Endothelial cell of umbilical vein (primary cell): ENCODE measurements around the gene DHX34. TPM values are rescaled to one million over a fixed set of nuclear protein-coding genes. Genes with fewer than 3 reads are reported as not detected.

Experiments used
- BruUV-seq: library from RNA; stranded (reverse); fragments of 400-500 nt; replicated peaks from 2 replicates; lab custom pipeline; 2021; lab: Mats Ljungman, UMichigan
- CTCF ChIA-PET: fragments of 300-600, 350-600 bp; sonication (Branson Sonifier 250); formaldehyde crosslinking; loops from one replicate; lab custom pipeline; 2021; ENCODE audit warnings: antibody characterized with exemption, inconsistent platforms; lab: Charles Lee
- POLR2A ChIA-PET: fragments of 300-600, 350-600 bp; sonication (Branson Sonifier 250); formaldehyde crosslinking; loops from one replicate; lab custom pipeline; 2021; ENCODE audit warnings: antibody characterized with exemption, inconsistent platforms; lab: Charles Lee
- DNase-seq: peaks from one replicate; pipeline ENCODE4 v3.0.0-alpha.2; 2011; ENCODE audit warnings: low read depth, low spot score
- FAIRE-seq: peaks from 2 replicates; lab custom pipeline; 2011; peaks lifted over from hg19 to GRCh38; lab: Jason Lieb, UNC
- H2AFZ ChIP-seq: 2 replicates; pipeline ENCODE4 v1.6.0; 2012; ENCODE audit warnings: low read depth, low read length, control low read depth, inconsistent platforms
- H3K27ac ChIP-seq: 2 replicates; pipeline ENCODE4 v1.5.1; 2011; ENCODE audit warnings: low read depth, mild to moderate bottlenecking, control low read depth, low read length, moderate library complexity; ENCODE audit not compliant: insufficient read depth
- H3K27me3 ChIP-seq, 2 experiments: 2 replicates each; pipeline versions ENCODE4 v1.6.0 to v1.6.1; 2011; ENCODE audit warnings: low read length in 2 of 2, mixed read lengths in 1 of 2; ENCODE audit not compliant: control insufficient read depth in 2 of 2, insufficient read depth in 2 of 2
- H3K36me3 ChIP-seq, 2 experiments: 2 replicates in 1 of 2; 3 replicates in 1 of 2; pipeline ENCODE4 v1.5.1; 2011; ENCODE audit warnings: low read length in 2 of 2, mild to moderate bottlenecking in 1 of 2, moderate library complexity in 1 of 2; ENCODE audit not compliant: control insufficient read depth in 2 of 2, insufficient read depth in 2 of 2; ENCODE audit errors: extremely low read depth in 1 of 2
- H3K4me1 ChIP-seq: 3 replicates; pipeline ENCODE4 v1.5.1; 2011; ENCODE audit warnings: mild to moderate bottlenecking, low read length; ENCODE audit not compliant: control insufficient read depth, insufficient read depth; ENCODE audit errors: extremely low read depth
- H3K4me2 ChIP-seq: 2 replicates; pipeline ENCODE4 v1.6.1; 2011; ENCODE audit warnings: low read length, control low read depth, mixed read lengths; ENCODE audit not compliant: insufficient read depth
- H3K4me3 ChIP-seq, 3 experiments: fragments of 200-600 bp in 1 of 3; sonication (generic), shearing (Covaris generic) in 1 of 3; replicated peaks in 1 of 3; 2 replicates each; pipeline ENCODE4 v1.5.1; 2011 to 2016; ENCODE audit warnings: control low read depth in 3 of 3, low read length in 3 of 3, mild to moderate bottlenecking in 2 of 3, inconsistent platforms in 1 of 3, low read depth in 1 of 3, moderate library complexity in 1 of 3; ENCODE audit not compliant: insufficient read depth in 1 of 3
- H3K79me2 ChIP-seq: 2 replicates; pipeline ENCODE4 v1.6.0; 2012; ENCODE audit warnings: low read length, inconsistent platforms; ENCODE audit not compliant: control insufficient read depth, insufficient read depth
- H3K9ac ChIP-seq: replicated peaks from 2 replicates; pipeline ENCODE3; 2011; ENCODE audit warnings: low read length, control low read depth; ENCODE audit not compliant: insufficient read depth; ENCODE audit errors: extremely low read depth
- H3K9me1 ChIP-seq: replicated peaks from 3 replicates; pipeline ENCODE4 v1.6.0; 2011; ENCODE audit warnings: mild to moderate bottlenecking, low read length; ENCODE audit not compliant: control insufficient read depth, insufficient read depth; ENCODE audit errors: extremely low read depth
- H3K9me3 ChIP-seq: replicated peaks from 2 replicates; pipeline ENCODE4 v1.5.1; 2012; ENCODE audit warnings: low read length, inconsistent platforms; ENCODE audit not compliant: control insufficient read depth, insufficient read depth
- H4K20me1 ChIP-seq: replicated peaks from 2 replicates; pipeline ENCODE3; 2011; ENCODE audit warnings: mild to moderate bottlenecking, low read length; ENCODE audit not compliant: control insufficient read depth, insufficient read depth; ENCODE audit errors: extremely low read depth
- EZH2 ChIP-seq: IDR thresholded peaks from 2 replicates; pipeline ENCODE4 v1.6.1; 2012; ENCODE audit warnings: borderline replicate concordance, low read depth, mild to moderate bottlenecking, moderate library complexity, low read length, inconsistent platforms; ENCODE audit not compliant: severe bottlenecking
- FOS ChIP-seq: IDR thresholded peaks from 2 replicates; pipeline ENCODE4 v1.6.1; 2011; ENCODE audit warnings: mild to moderate bottlenecking, low read length, moderate library complexity, borderline replicate concordance; ENCODE audit not compliant: insufficient read depth
- GATA2 ChIP-seq: IDR thresholded peaks from 2 replicates; pipeline ENCODE4 v1.7.0; 2011; ENCODE audit warnings: low read depth, mild to moderate bottlenecking, moderate library complexity, mixed read lengths, low read length; ENCODE audit not compliant: insufficient read length, insufficient read depth
- JUN ChIP-seq: IDR thresholded peaks from 2 replicates; pipeline ENCODE4 v1.6.1; 2011; ENCODE audit warnings: borderline replicate concordance, low read depth; ENCODE audit not compliant: insufficient read length, insufficient read depth
- MYC ChIP-seq: IDR thresholded peaks from one replicate; pipeline ENCODE4 v1.6.1; 2011; ENCODE audit warnings: mild to moderate bottlenecking, low read depth, low read length
- POLR2A ChIP-seq: IDR thresholded peaks from 2 replicates; pipeline ENCODE4 v1.6.1; 2012; ENCODE audit warnings: low read depth, mild to moderate bottlenecking, control low read depth, low read length
- POLR2AphosphoS5 ChIP-seq: IDR thresholded peaks from 2 replicates; pipeline ENCODE4 v1.6.1; 2012; ENCODE audit warnings: low read depth, mild to moderate bottlenecking, control low read depth, low read length, moderate library complexity; ENCODE audit not compliant: insufficient read depth
- dilution Hi-C: fragments of 300-500 bp; cut with MboI; formaldehyde crosslinking; loops from one replicate; pipeline ENCODE4 v1.15.0; 2019; ENCODE audit warnings: low sequenced_read_pairs; ENCODE audit not compliant: extremely low pct_ligation_motif_present
- intact Hi-C: fragments of 100-400 bp; cut with micrococcal nuclease; formaldehyde crosslinking; loops from one replicate; pipeline ENCODE4 v1.10.0; 2022
- polyA plus RNA-seq, 4 experiments: library from polyadenylated mRNA; depleted of rRNA in 3 of 4; stranded (reverse) in 3 of 4; unstranded in 1 of 4; fragments of >200 nt; gene quantifications; 2 replicates each; pipeline versions ENCODE4 v1.2.1 to v1.2.3, GENCODE V29; 2011 to 2012; ENCODE audit warnings: missing spikeins in 1 of 4
- total RNA-seq: library from RNA; stranded (reverse); gene quantifications from 2 replicates; pipeline ENCODE4 v1.2.3, GENCODE V29; 2021
- TF ChIP-seq, protein P1 (sequence below): IDR thresholded peaks from 2 replicates; pipeline ENCODE4 v1.6.1; 2011; ENCODE audit not compliant: insufficient read depth, insufficient read length
- TF ChIP-seq, protein P2 (sequence below), 2 donors: IDR thresholded peaks; 1 replicate in 1 of 2; 2 replicates in 1 of 2; pipeline ENCODE4 v1.5.1; 2011; ENCODE audit warnings: low read length in 2 of 2, mild to moderate bottlenecking in 2 of 2, moderate library complexity in 2 of 2, control low read depth in 1 of 2, inconsistent platforms in 1 of 2, low read depth in 1 of 2; ENCODE audit not compliant: insufficient read depth in 1 of 2; ENCODE audit errors: extremely low read depth in 1 of 2

DHX34 gene
- total and polyA plus RNA-seq, 2 donors (not counting 3 experiments of a cell fraction or from before 2014, with no cell fraction given), result 12.8 to 20.7 TPM

DNA sequence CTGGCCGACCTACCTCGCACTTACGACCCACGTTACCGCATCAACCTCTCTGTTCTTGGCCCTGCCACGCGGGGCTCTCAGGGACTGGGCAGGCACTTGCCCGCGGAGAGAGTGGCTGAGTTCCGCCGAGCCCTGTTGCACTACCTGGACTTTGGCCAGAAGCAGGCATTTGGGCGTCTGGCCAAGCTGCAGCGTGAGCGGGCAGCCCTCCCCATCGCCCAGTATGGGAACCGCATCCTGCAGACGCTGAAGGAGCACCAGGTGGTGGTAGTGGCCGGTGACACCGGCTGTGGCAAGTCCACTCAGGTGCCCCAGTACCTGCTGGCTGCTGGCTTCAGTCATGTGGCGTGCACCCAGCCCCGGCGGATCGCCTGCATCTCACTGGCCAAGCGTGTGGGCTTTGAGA is 4.2 kb downstream of the DHX34 start:
- Histone ChIP-seq H3K4me2 (no peak overlapping the region), H3K4me1 (peaks cover 6% of the 10 kb centered on the region), H3K27ac (no peak overlapping the region), H3K9me1 (no peaks in the 10 kb centered on the region), H3K36me3 (peaks cover 7 to 24% of the 10 kb centered on the region in 2 experiments), H3K27me3 (no peaks in the 10 kb centered on the region), H3K4me3 (no peak overlapping the region), H4K20me1 (no peaks in the 10 kb centered on the region), H3K9me3 (no peaks in the 10 kb centered on the region), H3K9ac (no peak overlapping the region), H3K79me2 (peaks cover 28% of the 10 kb centered on the region), H2AFZ (no peak overlapping the region)
- FAIRE-seq (no peak), DNase-seq (no peak)
- intact Hi-C loops (no loop called here), dilution Hi-C loops (no loop called here)
- BruUV-seq, result no TSS peak
- ChIA-PET POLR2A (no interaction called here), CTCF (no interaction called here)
- TF ChIP-seq POLR2AphosphoS5, result no peak
- TF ChIP-seq JUN, result no peak
- no peak for TF ChIP-seq FOS
- no peak for TF ChIP-seq EZH2
- TF ChIP-seq GATA2, result no peak
- TF ChIP-seq, protein P1, sequence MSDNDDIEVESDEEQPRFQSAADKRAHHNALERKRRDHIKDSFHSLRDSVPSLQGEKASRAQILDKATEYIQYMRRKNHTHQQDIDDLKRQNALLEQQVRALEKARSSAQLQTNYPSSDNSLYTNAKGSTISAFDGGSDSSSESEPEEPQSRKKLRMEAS, result no peak
- TF ChIP-seq POLR2A, result no peak
- no peak for TF ChIP-seq MYC
- TF ChIP-seq, protein P2, sequence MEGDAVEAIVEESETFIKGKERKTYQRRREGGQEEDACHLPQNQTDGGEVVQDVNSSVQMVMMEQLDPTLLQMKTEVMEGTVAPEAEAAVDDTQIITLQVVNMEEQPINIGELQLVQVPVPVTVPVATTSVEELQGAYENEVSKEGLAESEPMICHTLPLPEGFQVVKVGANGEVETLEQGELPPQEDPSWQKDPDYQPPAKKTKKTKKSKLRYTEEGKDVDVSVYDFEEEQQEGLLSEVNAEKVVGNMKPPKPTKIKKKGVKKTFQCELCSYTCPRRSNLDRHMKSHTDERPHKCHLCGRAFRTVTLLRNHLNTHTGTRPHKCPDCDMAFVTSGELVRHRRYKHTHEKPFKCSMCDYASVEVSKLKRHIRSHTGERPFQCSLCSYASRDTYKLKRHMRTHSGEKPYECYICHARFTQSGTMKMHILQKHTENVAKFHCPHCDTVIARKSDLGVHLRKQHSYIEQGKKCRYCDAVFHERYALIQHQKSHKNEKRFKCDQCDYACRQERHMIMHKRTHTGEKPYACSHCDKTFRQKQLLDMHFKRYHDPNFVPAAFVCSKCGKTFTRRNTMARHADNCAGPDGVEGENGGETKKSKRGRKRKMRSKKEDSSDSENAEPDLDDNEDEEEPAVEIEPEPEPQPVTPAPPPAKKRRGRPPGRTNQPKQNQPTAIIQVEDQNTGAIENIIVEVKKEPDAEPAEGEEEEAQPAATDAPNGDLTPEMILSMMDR (IDR thresholded peaks at IDR 0.05; ENCODE audit: extremely low read depth in 1 of 2, insufficient read depth in 1 of 2, low read depth in 1 of 2, low read length in 2 of 2), result no peak
